ENCODE results near the gene C8A. TPM values are rescaled to one million over a fixed set of nuclear protein-coding genes. Genes with fewer than 3 reads are reported as not detected.

The C8A gene
- total and polyA plus RNA-seq, 4 donors: 144 to 669 (median 275) TPM

GRCh38 chr1:56850922-56851321 is 3.7 kb upstream of the C8A start:
- Histone ChIP-seq H3K27ac (ENCODE audit: low read depth in 1 of 2, low read length in 2 of 2) (no peak overlapping the region), H3K27me3 (ENCODE audit: control insufficient read depth in 4 of 4, insufficient read depth in 4 of 4, low read length in 3 of 4) (no peaks in the 10 kb centered on the region), H3K9ac (ENCODE audit: low read depth in 1 of 2, low read length in 2 of 2) (no peak overlapping the region), H3K4me1 (ENCODE audit: control insufficient read depth in 4 of 4, insufficient read depth in 4 of 4, low read length in 3 of 4) (peaks cover 0 to 18% (median 8%) of the 10 kb centered on the region in 4 donors), H3K4me3 (ENCODE audit: low read depth in 1 of 3, low read length in 3 of 3) (no peak overlapping the region), H3K36me3 (ENCODE audit: control insufficient read depth in 4 of 4, insufficient read depth in 3 of 4, low read depth in 1 of 4, low read length in 3 of 4) (no peaks in the 10 kb centered on the region), H3K9me3 (ENCODE audit: control insufficient read depth in 4 of 4, low read length in 3 of 4) (no peaks in the 10 kb centered on the region)
- no peak for TF ChIP-seq FOXA2 (IDR thresholded peaks at IDR 0.05)
- TF ChIP-seq, protein P1, sequence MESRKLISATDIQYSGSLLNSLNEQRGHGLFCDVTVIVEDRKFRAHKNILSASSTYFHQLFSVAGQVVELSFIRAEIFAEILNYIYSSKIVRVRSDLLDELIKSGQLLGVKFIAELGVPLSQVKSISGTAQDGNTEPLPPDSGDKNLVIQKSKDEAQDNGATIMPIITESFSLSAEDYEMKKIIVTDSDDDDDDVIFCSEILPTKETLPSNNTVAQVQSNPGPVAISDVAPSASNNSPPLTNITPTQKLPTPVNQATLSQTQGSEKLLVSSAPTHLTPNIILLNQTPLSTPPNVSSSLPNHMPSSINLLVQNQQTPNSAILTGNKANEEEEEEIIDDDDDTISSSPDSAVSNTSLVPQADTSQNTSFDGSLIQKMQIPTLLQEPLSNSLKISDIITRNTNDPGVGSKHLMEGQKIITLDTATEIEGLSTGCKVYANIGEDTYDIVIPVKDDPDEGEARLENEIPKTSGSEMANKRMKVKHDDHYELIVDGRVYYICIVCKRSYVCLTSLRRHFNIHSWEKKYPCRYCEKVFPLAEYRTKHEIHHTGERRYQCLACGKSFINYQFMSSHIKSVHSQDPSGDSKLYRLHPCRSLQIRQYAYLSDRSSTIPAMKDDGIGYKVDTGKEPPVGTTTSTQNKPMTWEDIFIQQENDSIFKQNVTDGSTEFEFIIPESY (IDR thresholded peaks at IDR 0.05): no peak
- no peak for TF ChIP-seq HNF4G (IDR thresholded peaks at IDR 0.05)
- DNase-seq (ENCODE audit: low spot score): no peak
- 81% methylated on average over 5 of the region's 5 CpGs for WGBS

DNA sequence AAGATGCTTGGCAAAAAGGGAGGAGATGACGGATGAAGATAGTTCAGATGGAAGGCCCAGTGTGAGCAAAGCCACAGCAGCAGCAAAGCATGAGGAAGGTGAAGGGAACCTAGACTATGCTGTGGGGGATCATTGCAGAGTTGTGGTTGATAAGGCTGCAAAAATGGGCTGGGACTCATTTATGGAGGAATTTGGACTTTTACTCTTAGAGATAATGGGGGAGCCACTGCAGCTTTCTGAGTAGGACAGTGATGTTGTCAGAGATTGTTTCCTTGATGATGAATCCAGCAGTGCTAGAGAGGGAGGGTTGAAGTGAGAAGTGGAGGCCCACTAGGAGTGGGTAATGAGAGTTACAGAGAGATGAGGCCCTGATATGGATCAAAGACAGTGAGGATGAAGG is 2.1 kb upstream of the C8A start:
- H3K9me3 ChIP-seq (ENCODE audit: control insufficient read depth in 4 of 4, low read length in 3 of 4): no peaks in the 10 kb centered on the region
- no peaks in the 10 kb centered on the region for H3K36me3 ChIP-seq (ENCODE audit: control insufficient read depth in 4 of 4, insufficient read depth in 3 of 4, low read depth in 1 of 4, low read length in 3 of 4)
- no peak overlapping the region for H3K27ac ChIP-seq (ENCODE audit: low read depth in 1 of 2, low read length in 2 of 2)
- no peak for TF ChIP-seq HNF4A (conservative IDR thresholded peaks at IDR 0.05)
- TF ChIP-seq SP1 (IDR thresholded peaks at IDR 0.05): no peak
- TF ChIP-seq, protein P2, sequence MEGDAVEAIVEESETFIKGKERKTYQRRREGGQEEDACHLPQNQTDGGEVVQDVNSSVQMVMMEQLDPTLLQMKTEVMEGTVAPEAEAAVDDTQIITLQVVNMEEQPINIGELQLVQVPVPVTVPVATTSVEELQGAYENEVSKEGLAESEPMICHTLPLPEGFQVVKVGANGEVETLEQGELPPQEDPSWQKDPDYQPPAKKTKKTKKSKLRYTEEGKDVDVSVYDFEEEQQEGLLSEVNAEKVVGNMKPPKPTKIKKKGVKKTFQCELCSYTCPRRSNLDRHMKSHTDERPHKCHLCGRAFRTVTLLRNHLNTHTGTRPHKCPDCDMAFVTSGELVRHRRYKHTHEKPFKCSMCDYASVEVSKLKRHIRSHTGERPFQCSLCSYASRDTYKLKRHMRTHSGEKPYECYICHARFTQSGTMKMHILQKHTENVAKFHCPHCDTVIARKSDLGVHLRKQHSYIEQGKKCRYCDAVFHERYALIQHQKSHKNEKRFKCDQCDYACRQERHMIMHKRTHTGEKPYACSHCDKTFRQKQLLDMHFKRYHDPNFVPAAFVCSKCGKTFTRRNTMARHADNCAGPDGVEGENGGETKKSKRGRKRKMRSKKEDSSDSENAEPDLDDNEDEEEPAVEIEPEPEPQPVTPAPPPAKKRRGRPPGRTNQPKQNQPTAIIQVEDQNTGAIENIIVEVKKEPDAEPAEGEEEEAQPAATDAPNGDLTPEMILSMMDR (IDR thresholded peaks at IDR 0.05; ENCODE audit: low read depth, low read length, missing input control): no peak
- TF ChIP-seq, protein P3, sequence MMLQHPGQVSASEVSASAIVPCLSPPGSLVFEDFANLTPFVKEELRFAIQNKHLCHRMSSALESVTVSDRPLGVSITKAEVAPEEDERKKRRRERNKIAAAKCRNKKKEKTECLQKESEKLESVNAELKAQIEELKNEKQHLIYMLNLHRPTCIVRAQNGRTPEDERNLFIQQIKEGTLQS (IDR thresholded peaks at IDR 0.05): no peak
- TF ChIP-seq HNF4G (IDR thresholded peaks at IDR 0.05): no peak
- no peak for TF ChIP-seq YY1 (IDR thresholded peaks at IDR 0.05)
- no peak for TF ChIP-seq FOXA1 (IDR thresholded peaks at IDR 0.05)
- no peak for TF ChIP-seq EGR1 (IDR thresholded peaks at IDR 0.05; ENCODE audit: low read depth in 2 of 2)
- TF ChIP-seq JUND (IDR thresholded peaks at IDR 0.05): no peak
- TF ChIP-seq MAX (IDR thresholded peaks at IDR 0.05): no peak
- TF ChIP-seq, protein P1 (IDR thresholded peaks at IDR 0.05): no peak
- TF ChIP-seq RAD21 (IDR thresholded peaks at IDR 0.05): no peak
- TF ChIP-seq RXRA (IDR thresholded peaks at IDR 0.05): no peak
- no peak for TF ChIP-seq REST (IDR thresholded peaks at IDR 0.05)
- WGBS: 51% methylated on average over 1 of the region's 1 CpG
- no peak for DNase-seq (ENCODE audit: low spot score)
- H3K27me3 ChIP-seq (ENCODE audit: control insufficient read depth in 4 of 4, insufficient read depth in 4 of 4, low read length in 3 of 4): no peaks in the 10 kb centered on the region
- peaks cover 0 to 18% (median 8%) of the 10 kb centered on the region in 4 donors for H3K4me1 ChIP-seq (ENCODE audit: control insufficient read depth in 4 of 4, insufficient read depth in 4 of 4, low read length in 3 of 4)
- no peak overlapping the region for H3K9ac ChIP-seq (ENCODE audit: low read depth in 1 of 2, low read length in 2 of 2)
- no peak overlapping the region for H3K4me3 ChIP-seq (ENCODE audit: low read depth in 1 of 3, low read length in 3 of 3)
